ENCODE measurements around the gene CLEC16A. TPM values are rescaled to one million over a fixed set of nuclear protein-coding genes. Genes with fewer than 3 reads are reported as not detected.

The CLEC16A gene
- total and polyA plus RNA-seq, 2 donors = 10.9 to 19.9 TPM

- no peak overlapping the region for H3K27ac ChIP-seq (ENCODE audit: low read depth)
- H3K36me3 ChIP-seq (ENCODE audit: insufficient read depth) = no peaks in the 10 kb centered on the region
- DNase-seq (ENCODE audit: extremely low spot score) = no peak
- no peaks in the 10 kb centered on the region for H3K4me1 ChIP-seq (ENCODE audit: insufficient read depth)
- no peak overlapping the region for H3K4me3 ChIP-seq (ENCODE audit: low read depth, low read length)
- 77% methylated on average over 9 of the region's 9 CpGs for WGBS
Observed at GRCh38 chr16:11151156-11151884, 207.0 kb downstream of the CLEC16A start.

- WGBS = 89% methylated on average over 12 of the region's 12 CpGs
- Histone ChIP-seq H3K27ac (ENCODE audit: low read depth) (no peak overlapping the region), H3K36me3 (ENCODE audit: insufficient read depth) (no peaks in the 10 kb centered on the region), H3K4me1 (ENCODE audit: insufficient read depth) (no peaks in the 10 kb centered on the region), H3K4me3 (ENCODE audit: low read depth, low read length) (no peak overlapping the region)
- DNase-seq (ENCODE audit: extremely low spot score) = no peak
Observed at GRCh38 chr16:11151885-11152629, 207.7 kb downstream of the CLEC16A start.

GRCh38 chr16:11152677-11153331 lies 208.4 kb downstream of the CLEC16A start:
- 80% methylated on average over 17 of the region's 17 CpGs for WGBS
- Histone ChIP-seq H3K27ac (ENCODE audit: low read depth) (no peak overlapping the region), H3K4me3 (ENCODE audit: low read depth, low read length) (no peak overlapping the region), H3K36me3 (ENCODE audit: insufficient read depth) (peaks cover 2% of the 10 kb centered on the region), H3K4me1 (ENCODE audit: insufficient read depth) (no peaks in the 10 kb centered on the region)
- no peak for DNase-seq (ENCODE audit: extremely low spot score)

GRCh38 chr16:11155284-11155806 lies 211.0 kb downstream of the CLEC16A start:
- no peaks in the 10 kb centered on the region for H3K4me1 ChIP-seq (ENCODE audit: insufficient read depth)
- no peak for DNase-seq (ENCODE audit: extremely low spot score)
- H3K4me3 ChIP-seq (ENCODE audit: low read depth, low read length) = no peak overlapping the region
- peaks cover 2% of the 10 kb centered on the region for H3K36me3 ChIP-seq (ENCODE audit: insufficient read depth)
- WGBS = 84% methylated on average over 13 of the region's 13 CpGs
- H3K27ac ChIP-seq (ENCODE audit: low read depth) = no peak overlapping the region

GRCh38 chr16:11156401-11156800 lies 212.0 kb downstream of the CLEC16A start:
- Histone ChIP-seq H3K4me3 (ENCODE audit: low read depth, low read length) (no peak overlapping the region), H3K4me1 (ENCODE audit: insufficient read depth) (no peaks in the 10 kb centered on the region), H3K27ac (ENCODE audit: low read depth) (no peak overlapping the region), H3K36me3 (ENCODE audit: insufficient read depth) (peaks cover 2% of the 10 kb centered on the region)
- no peak for DNase-seq (ENCODE audit: extremely low spot score)
- 93% methylated on average over 9 of the region's 9 CpGs for WGBS

DNA sequence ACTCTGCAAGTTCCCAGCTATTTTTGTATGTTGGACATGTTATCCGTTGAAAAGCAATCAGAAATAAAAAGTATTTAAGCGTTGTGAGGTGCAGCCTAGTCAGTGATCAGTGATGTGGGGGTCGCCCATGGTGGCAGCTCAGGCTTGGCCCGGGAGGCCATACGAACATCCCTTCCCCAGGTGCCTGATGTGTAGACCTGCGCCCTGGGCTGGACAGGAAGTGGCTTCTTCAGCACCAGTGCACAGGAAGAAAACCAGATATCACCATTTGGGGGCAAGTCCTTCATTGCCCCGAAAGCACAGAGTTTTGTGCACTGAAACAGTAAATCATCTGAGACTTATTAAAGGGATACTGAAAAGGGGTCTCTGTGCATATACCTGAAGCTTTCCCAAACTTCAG lies 212.8 kb downstream of the CLEC16A start:
- H3K4me1 ChIP-seq (ENCODE audit: insufficient read depth) = no peaks in the 10 kb centered on the region
- DNase-seq (ENCODE audit: extremely low spot score) = no peak
- no peak overlapping the region for H3K4me3 ChIP-seq (ENCODE audit: low read depth, low read length)
- 88% methylated on average over 7 of the region's 7 CpGs for WGBS
- H3K27ac ChIP-seq (ENCODE audit: low read depth) = no peak overlapping the region
- peaks cover 2% of the 10 kb centered on the region for H3K36me3 ChIP-seq (ENCODE audit: insufficient read depth)

DNA sequence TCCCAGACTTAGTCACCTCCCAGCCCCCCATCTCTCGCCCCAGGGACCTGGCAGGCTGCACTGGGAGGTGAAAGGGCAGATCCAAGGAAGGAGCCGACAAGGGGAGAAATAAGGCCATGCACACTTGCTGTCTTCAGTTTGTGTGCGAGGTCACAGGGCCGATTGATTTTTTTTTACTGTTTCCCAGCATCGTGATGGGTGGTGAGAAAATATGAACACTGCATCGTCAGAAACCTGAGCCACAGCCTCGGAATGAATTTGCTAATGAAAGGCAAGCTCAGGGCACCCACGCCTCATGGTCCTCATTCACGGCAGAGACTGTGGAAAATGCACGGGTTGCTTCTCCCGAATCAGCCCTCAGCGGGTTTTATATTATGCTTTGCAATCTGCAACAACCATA lies 213.7 kb downstream of the CLEC16A start:
- WGBS = 90% methylated on average over 12 of the region's 12 CpGs
- no peak for DNase-seq (ENCODE audit: extremely low spot score)
- H3K4me1 ChIP-seq (ENCODE audit: insufficient read depth) = no peaks in the 10 kb centered on the region

DNA sequence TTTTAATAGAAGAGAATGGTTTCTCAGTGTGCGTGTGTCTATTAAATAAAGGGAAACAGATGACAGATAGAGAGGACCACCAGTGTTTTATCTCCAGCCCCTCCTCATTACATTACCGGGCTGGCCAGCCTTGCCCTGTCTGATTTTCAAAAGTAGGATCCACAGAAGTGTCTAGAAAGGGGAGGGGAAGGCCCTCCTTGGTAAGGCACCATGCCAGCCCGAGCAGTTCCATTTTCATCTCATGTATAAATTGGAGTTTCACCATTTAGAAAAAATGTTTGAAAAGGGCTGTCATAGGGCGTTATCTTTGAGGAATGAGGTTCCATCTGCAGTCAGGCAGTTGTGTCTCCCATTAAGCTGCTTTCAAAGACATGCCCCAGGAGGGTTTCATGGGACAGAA lies 214.9 kb downstream of the CLEC16A start:
- no peaks in the 10 kb centered on the region for H3K4me1 ChIP-seq (ENCODE audit: insufficient read depth)
- H3K36me3 ChIP-seq (ENCODE audit: insufficient read depth) = peaks cover 2% of the 10 kb centered on the region
- no peak overlapping the region for H3K27ac ChIP-seq (ENCODE audit: low read depth)
- H3K4me3 ChIP-seq (ENCODE audit: low read depth, low read length) = no peak overlapping the region
- DNase-seq (ENCODE audit: extremely low spot score) = no peak
- WGBS = 63% methylated on average over 4 of the region's 4 CpGs

More for the DNA sequence above, 213.7 kb downstream of the CLEC16A start:
- no peak overlapping the region for H3K27ac ChIP-seq (ENCODE audit: low read depth)
- H3K4me3 ChIP-seq (ENCODE audit: low read depth, low read length) = no peak overlapping the region
- H3K36me3 ChIP-seq (ENCODE audit: insufficient read depth) = peaks cover 2% of the 10 kb centered on the region

DNA sequence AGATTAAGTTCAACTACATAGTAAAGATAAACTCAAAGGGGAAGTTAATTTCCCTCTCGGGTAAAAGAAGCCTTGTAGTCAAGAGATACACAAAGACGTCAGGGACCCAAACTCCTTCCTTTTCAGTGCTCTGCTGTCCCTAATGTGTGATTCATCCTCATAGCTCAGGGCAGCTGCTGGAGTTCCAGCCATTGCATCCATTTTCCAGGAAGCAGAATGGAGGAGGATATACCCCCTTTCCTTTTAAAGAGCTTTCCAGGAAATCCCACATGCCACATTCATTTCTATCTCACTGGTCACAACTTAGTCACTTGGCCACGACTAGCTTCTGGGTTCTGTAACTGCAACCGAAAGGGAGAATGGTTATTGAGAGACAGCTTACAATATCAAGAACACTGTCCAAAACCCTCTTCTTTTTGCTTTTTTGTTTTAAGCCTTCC lies 216.3 kb downstream of the CLEC16A start:
- Histone ChIP-seq H3K4me3 (ENCODE audit: low read depth, low read length) (no peak overlapping the region), H3K4me1 (ENCODE audit: insufficient read depth) (no peaks in the 10 kb centered on the region), H3K27ac (ENCODE audit: low read depth) (no peak overlapping the region), H3K36me3 (ENCODE audit: insufficient read depth) (peaks cover 2% of the 10 kb centered on the region)
- no peak for DNase-seq (ENCODE audit: extremely low spot score)
- 82% methylated on average over 4 of the region's 4 CpGs for WGBS

DNA sequence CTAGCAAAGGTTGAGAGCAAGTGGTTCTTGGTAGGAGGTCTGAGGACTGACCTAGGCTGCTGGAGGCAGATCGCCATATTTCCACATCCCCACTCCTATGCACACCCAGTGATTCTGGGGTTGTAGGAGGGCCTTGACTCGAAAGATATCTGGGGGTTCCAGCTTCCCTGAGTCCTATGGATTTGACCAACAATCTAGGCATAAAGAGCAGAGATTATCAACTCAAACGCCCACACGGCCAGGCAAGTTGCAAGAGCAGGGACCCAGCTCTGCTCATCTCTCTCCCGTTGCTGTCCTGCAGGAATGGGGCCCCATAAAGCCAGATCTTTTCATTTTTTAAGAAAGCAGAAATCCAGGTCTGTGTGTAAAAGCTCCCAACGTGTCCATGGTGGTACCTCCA lies 217.1 kb downstream of the CLEC16A start:
- no peaks in the 10 kb centered on the region for H3K4me1 ChIP-seq (ENCODE audit: insufficient read depth)
- H3K27ac ChIP-seq (ENCODE audit: low read depth) = no peak overlapping the region
- H3K36me3 ChIP-seq (ENCODE audit: insufficient read depth) = peaks cover 2% of the 10 kb centered on the region
- no peak overlapping the region for H3K4me3 ChIP-seq (ENCODE audit: low read depth, low read length)
- no peak for DNase-seq (ENCODE audit: extremely low spot score)
- WGBS = 67% methylated on average over 6 of the region's 6 CpGs

GRCh38 chr16:11161974-11162373 lies 217.6 kb downstream of the CLEC16A start:
- WGBS = 41% methylated on average over 7 of the region's 7 CpGs
- no peak for DNase-seq (ENCODE audit: extremely low spot score)
- peaks cover 2% of the 10 kb centered on the region for H3K36me3 ChIP-seq (ENCODE audit: insufficient read depth)
- no peaks in the 10 kb centered on the region for H3K4me1 ChIP-seq (ENCODE audit: insufficient read depth)
- H3K27ac ChIP-seq (ENCODE audit: low read depth) = no peak overlapping the region
- H3K4me3 ChIP-seq (ENCODE audit: low read depth, low read length) = no peak overlapping the region

- WGBS = 66% methylated on average over 9 of the region's 9 CpGs
- Histone ChIP-seq H3K4me1 (ENCODE audit: insufficient read depth) (no peaks in the 10 kb centered on the region), H3K4me3 (ENCODE audit: low read depth, low read length) (no peak overlapping the region), H3K27ac (ENCODE audit: low read depth) (no peak overlapping the region), H3K36me3 (ENCODE audit: insufficient read depth) (peaks cover under 1% of the 10 kb centered on the region)
- no peak for DNase-seq (ENCODE audit: extremely low spot score)
Observed at GRCh38 chr16:11162586-11163268, 218.4 kb downstream of the CLEC16A start.

DNA sequence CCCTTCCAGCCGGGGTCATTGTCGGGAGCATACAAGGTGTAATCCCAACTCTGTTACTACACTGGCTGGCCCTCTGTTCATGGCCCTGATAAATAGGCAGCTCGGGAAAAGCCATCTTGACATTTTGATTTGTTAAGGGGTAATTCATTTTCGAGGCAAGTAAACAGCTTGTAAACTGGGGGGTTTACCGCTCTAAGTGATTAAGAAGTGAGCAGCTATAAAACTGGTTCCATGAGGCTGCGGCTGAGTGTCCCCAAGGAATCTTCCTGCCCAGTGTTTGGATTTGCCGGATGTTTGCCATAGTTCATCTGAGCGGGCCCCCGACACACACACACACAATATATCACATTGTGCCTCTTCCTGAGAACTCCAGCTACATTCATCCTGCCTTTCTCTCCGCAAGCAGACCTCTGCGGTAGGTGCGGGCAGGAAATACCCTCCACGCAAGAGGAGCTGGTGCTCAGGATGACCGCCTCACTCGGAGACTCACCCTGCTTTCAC lies 219.4 kb downstream of the CLEC16A start:
- H3K4me1 ChIP-seq (ENCODE audit: insufficient read depth) = no peaks in the 10 kb centered on the region
- H3K27ac ChIP-seq (ENCODE audit: low read depth) = no peak overlapping the region

More for the DNA sequence above, 219.4 kb downstream of the CLEC16A start:
- H3K4me3 ChIP-seq (ENCODE audit: low read depth, low read length) = no peak overlapping the region
- 55% methylated on average over 15 of the region's 15 CpGs for WGBS
- no peak for DNase-seq (ENCODE audit: extremely low spot score)
- no peaks in the 10 kb centered on the region for H3K36me3 ChIP-seq (ENCODE audit: insufficient read depth)
